Endothelial cell of umbilical vein (primary cell): ENCODE results near the gene MRTFA. TPM values are rescaled to one million over a fixed set of nuclear protein-coding genes. Genes with fewer than 3 reads are reported as not detected.

ENCODE experiments used
- BruUV-seq: library from RNA; stranded (reverse); fragments of 400-500 nt; replicated peaks from 2 replicates; lab custom pipeline; 2021; lab: Mats Ljungman, UMichigan
- CTCF ChIA-PET: fragments of 300-600, 350-600 bp; sonication (Branson Sonifier 250); formaldehyde crosslinking; loops from one replicate; lab custom pipeline; 2021; ENCODE audit warnings: antibody characterized with exemption, inconsistent platforms; lab: Charles Lee
- POLR2A ChIA-PET: fragments of 300-600, 350-600 bp; sonication (Branson Sonifier 250); formaldehyde crosslinking; loops from one replicate; lab custom pipeline; 2021; ENCODE audit warnings: antibody characterized with exemption, inconsistent platforms; lab: Charles Lee
- DNase-seq: peaks from one replicate; pipeline ENCODE4 v3.0.0-alpha.2; 2011; ENCODE audit warnings: low read depth, low spot score
- FAIRE-seq: peaks from 2 replicates; lab custom pipeline; 2011; peaks lifted over from hg19 to GRCh38; lab: Jason Lieb, UNC
- H2AFZ ChIP-seq: 2 replicates; pipeline ENCODE4 v1.6.0; 2012; ENCODE audit warnings: low read depth, low read length, control low read depth, inconsistent platforms
- H3K27ac ChIP-seq: 2 replicates; pipeline ENCODE4 v1.5.1; 2011; ENCODE audit warnings: low read depth, mild to moderate bottlenecking, control low read depth, low read length, moderate library complexity; ENCODE audit not compliant: insufficient read depth
- H3K27me3 ChIP-seq, 2 experiments: 2 replicates each; pipeline versions ENCODE4 v1.6.0 to v1.6.1; 2011; ENCODE audit warnings: low read length in 2 of 2, mixed read lengths in 1 of 2; ENCODE audit not compliant: control insufficient read depth in 2 of 2, insufficient read depth in 2 of 2
- H3K36me3 ChIP-seq, 2 experiments: 2 replicates in 1 of 2; 3 replicates in 1 of 2; pipeline ENCODE4 v1.5.1; 2011; ENCODE audit warnings: low read length in 2 of 2, mild to moderate bottlenecking in 1 of 2, moderate library complexity in 1 of 2; ENCODE audit not compliant: control insufficient read depth in 2 of 2, insufficient read depth in 2 of 2; ENCODE audit errors: extremely low read depth in 1 of 2
- H3K4me1 ChIP-seq: 3 replicates; pipeline ENCODE4 v1.5.1; 2011; ENCODE audit warnings: mild to moderate bottlenecking, low read length; ENCODE audit not compliant: control insufficient read depth, insufficient read depth; ENCODE audit errors: extremely low read depth
- H3K4me2 ChIP-seq: 2 replicates; pipeline ENCODE4 v1.6.1; 2011; ENCODE audit warnings: low read length, control low read depth, mixed read lengths; ENCODE audit not compliant: insufficient read depth
- H3K4me3 ChIP-seq, 3 experiments: fragments of 200-600 bp in 1 of 3; sonication (generic), shearing (Covaris generic) in 1 of 3; replicated peaks in 1 of 3; 2 replicates each; pipeline ENCODE4 v1.5.1; 2011 to 2016; ENCODE audit warnings: control low read depth in 3 of 3, low read length in 3 of 3, mild to moderate bottlenecking in 2 of 3, inconsistent platforms in 1 of 3, low read depth in 1 of 3, moderate library complexity in 1 of 3; ENCODE audit not compliant: insufficient read depth in 1 of 3
- H3K79me2 ChIP-seq: 2 replicates; pipeline ENCODE4 v1.6.0; 2012; ENCODE audit warnings: low read length, inconsistent platforms; ENCODE audit not compliant: control insufficient read depth, insufficient read depth
- H3K9ac ChIP-seq: replicated peaks from 2 replicates; pipeline ENCODE3; 2011; ENCODE audit warnings: low read length, control low read depth; ENCODE audit not compliant: insufficient read depth; ENCODE audit errors: extremely low read depth
- H3K9me1 ChIP-seq: replicated peaks from 3 replicates; pipeline ENCODE4 v1.6.0; 2011; ENCODE audit warnings: mild to moderate bottlenecking, low read length; ENCODE audit not compliant: control insufficient read depth, insufficient read depth; ENCODE audit errors: extremely low read depth
- H3K9me3 ChIP-seq: replicated peaks from 2 replicates; pipeline ENCODE4 v1.5.1; 2012; ENCODE audit warnings: low read length, inconsistent platforms; ENCODE audit not compliant: control insufficient read depth, insufficient read depth
- H4K20me1 ChIP-seq: replicated peaks from 2 replicates; pipeline ENCODE3; 2011; ENCODE audit warnings: mild to moderate bottlenecking, low read length; ENCODE audit not compliant: control insufficient read depth, insufficient read depth; ENCODE audit errors: extremely low read depth
- EZH2 ChIP-seq: IDR thresholded peaks from 2 replicates; pipeline ENCODE4 v1.6.1; 2012; ENCODE audit warnings: borderline replicate concordance, low read depth, mild to moderate bottlenecking, moderate library complexity, low read length, inconsistent platforms; ENCODE audit not compliant: severe bottlenecking
- FOS ChIP-seq: IDR thresholded peaks from 2 replicates; pipeline ENCODE4 v1.6.1; 2011; ENCODE audit warnings: mild to moderate bottlenecking, low read length, moderate library complexity, borderline replicate concordance; ENCODE audit not compliant: insufficient read depth
- GATA2 ChIP-seq: IDR thresholded peaks from 2 replicates; pipeline ENCODE4 v1.7.0; 2011; ENCODE audit warnings: low read depth, mild to moderate bottlenecking, moderate library complexity, mixed read lengths, low read length; ENCODE audit not compliant: insufficient read length, insufficient read depth
- JUN ChIP-seq: IDR thresholded peaks from 2 replicates; pipeline ENCODE4 v1.6.1; 2011; ENCODE audit warnings: borderline replicate concordance, low read depth; ENCODE audit not compliant: insufficient read length, insufficient read depth
- MYC ChIP-seq: IDR thresholded peaks from one replicate; pipeline ENCODE4 v1.6.1; 2011; ENCODE audit warnings: mild to moderate bottlenecking, low read depth, low read length
- POLR2A ChIP-seq: IDR thresholded peaks from 2 replicates; pipeline ENCODE4 v1.6.1; 2012; ENCODE audit warnings: low read depth, mild to moderate bottlenecking, control low read depth, low read length
- POLR2AphosphoS5 ChIP-seq: IDR thresholded peaks from 2 replicates; pipeline ENCODE4 v1.6.1; 2012; ENCODE audit warnings: low read depth, mild to moderate bottlenecking, control low read depth, low read length, moderate library complexity; ENCODE audit not compliant: insufficient read depth
- dilution Hi-C: fragments of 300-500 bp; cut with MboI; formaldehyde crosslinking; loops from one replicate; pipeline ENCODE4 v1.15.0; 2019; ENCODE audit warnings: low sequenced_read_pairs; ENCODE audit not compliant: extremely low pct_ligation_motif_present
- intact Hi-C: fragments of 100-400 bp; cut with micrococcal nuclease; formaldehyde crosslinking; loops from one replicate; pipeline ENCODE4 v1.10.0; 2022
- polyA plus RNA-seq, 4 experiments: library from polyadenylated mRNA; depleted of rRNA in 3 of 4; stranded (reverse) in 3 of 4; unstranded in 1 of 4; fragments of >200 nt; gene quantifications; 2 replicates each; pipeline versions ENCODE4 v1.2.1 to v1.2.3, GENCODE V29; 2011 to 2012; ENCODE audit warnings: missing spikeins in 1 of 4
- total RNA-seq: library from RNA; stranded (reverse); gene quantifications from 2 replicates; pipeline ENCODE4 v1.2.3, GENCODE V29; 2021
- TF ChIP-seq, protein P1 (sequence below), 2 donors: IDR thresholded peaks; 1 replicate in 1 of 2; 2 replicates in 1 of 2; pipeline ENCODE4 v1.5.1; 2011; ENCODE audit warnings: low read length in 2 of 2, mild to moderate bottlenecking in 2 of 2, moderate library complexity in 2 of 2, control low read depth in 1 of 2, inconsistent platforms in 1 of 2, low read depth in 1 of 2; ENCODE audit not compliant: insufficient read depth in 1 of 2; ENCODE audit errors: extremely low read depth in 1 of 2
- TF ChIP-seq, protein P2 (sequence below): IDR thresholded peaks from 2 replicates; pipeline ENCODE4 v1.6.1; 2011; ENCODE audit not compliant: insufficient read depth, insufficient read length

Gene MRTFA
- total and polyA plus RNA-seq, 2 donors (not counting 3 experiments of a cell fraction or from before 2014, with no cell fraction given), result 13.6 to 44.1 TPM

- H3K9me1 ChIP-seq, result no peaks in the 10 kb centered on the region
- BruUV-seq, result no TSS peak
- peaks cover 5% of the 10 kb centered on the region for H4K20me1 ChIP-seq
- H3K4me1 ChIP-seq, result no peaks in the 10 kb centered on the region
- ChIA-PET POLR2A (no interaction called here), CTCF (interaction anchor here (0.7 to 1.5 kb wide), 7 partner anchors 11 to 316 kb away, joined by 3 to 4 read pairs (median 3); no protein-coding TSS in a partner anchor)
- TF ChIP-seq POLR2AphosphoS5 (no peak), POLR2A (no peak), MYC (no peak), EZH2 (no peak), JUN (no peak), GATA2 (no peak), FOS (no peak)
- TF ChIP-seq, protein P1, sequence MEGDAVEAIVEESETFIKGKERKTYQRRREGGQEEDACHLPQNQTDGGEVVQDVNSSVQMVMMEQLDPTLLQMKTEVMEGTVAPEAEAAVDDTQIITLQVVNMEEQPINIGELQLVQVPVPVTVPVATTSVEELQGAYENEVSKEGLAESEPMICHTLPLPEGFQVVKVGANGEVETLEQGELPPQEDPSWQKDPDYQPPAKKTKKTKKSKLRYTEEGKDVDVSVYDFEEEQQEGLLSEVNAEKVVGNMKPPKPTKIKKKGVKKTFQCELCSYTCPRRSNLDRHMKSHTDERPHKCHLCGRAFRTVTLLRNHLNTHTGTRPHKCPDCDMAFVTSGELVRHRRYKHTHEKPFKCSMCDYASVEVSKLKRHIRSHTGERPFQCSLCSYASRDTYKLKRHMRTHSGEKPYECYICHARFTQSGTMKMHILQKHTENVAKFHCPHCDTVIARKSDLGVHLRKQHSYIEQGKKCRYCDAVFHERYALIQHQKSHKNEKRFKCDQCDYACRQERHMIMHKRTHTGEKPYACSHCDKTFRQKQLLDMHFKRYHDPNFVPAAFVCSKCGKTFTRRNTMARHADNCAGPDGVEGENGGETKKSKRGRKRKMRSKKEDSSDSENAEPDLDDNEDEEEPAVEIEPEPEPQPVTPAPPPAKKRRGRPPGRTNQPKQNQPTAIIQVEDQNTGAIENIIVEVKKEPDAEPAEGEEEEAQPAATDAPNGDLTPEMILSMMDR (IDR thresholded peaks at IDR 0.05; ENCODE audit: extremely low read depth in 1 of 2, insufficient read depth in 1 of 2, low read depth in 1 of 2, low read length in 2 of 2), result no peak
- TF ChIP-seq, protein P2, sequence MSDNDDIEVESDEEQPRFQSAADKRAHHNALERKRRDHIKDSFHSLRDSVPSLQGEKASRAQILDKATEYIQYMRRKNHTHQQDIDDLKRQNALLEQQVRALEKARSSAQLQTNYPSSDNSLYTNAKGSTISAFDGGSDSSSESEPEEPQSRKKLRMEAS, result no peak
- H3K9ac ChIP-seq, result no peak overlapping the region
- dilution Hi-C loops, result no loop called here
- DNase-seq, result no peak
- no peak overlapping the region for H2AFZ ChIP-seq
- H3K9me3 ChIP-seq, result no peaks in the 10 kb centered on the region
- peaks cover 9% of the 10 kb centered on the region for H3K79me2 ChIP-seq
- no peak overlapping the region for H3K4me3 ChIP-seq
- H3K27ac ChIP-seq, result no peak overlapping the region
- H3K36me3 ChIP-seq, result no peaks in the 10 kb centered on the region
- intact Hi-C loops, result no loop called here
- H3K27me3 ChIP-seq, result no peaks in the 10 kb centered on the region
- FAIRE-seq, result no peak
- H3K4me2 ChIP-seq, result no peak overlapping the region
Measured at GRCh38 chr22:40583053-40583741, 53.3 kb downstream of the MRTFA start.
